Upper lobe of left lung (tissue), 4 donors: ENCODE results near the gene CD200R1L.

Source experiments
- CTCF ChIP-seq, 6 experiments: fragments of 450-650 bp in 4 of 6; fragments of 200-600 bp in 2 of 6; sonication (generic) in 2 of 6; IDR thresholded peaks; one replicate each; pipeline ENCODE4 v1.5.1; 2016 to 2019; ENCODE audit warnings: antibody characterized with exemption in 6 of 6
- EP300 ChIP-seq, 4 donors: sonication (generic); formaldehyde crosslinking; IDR thresholded peaks; one replicate each; pipeline ENCODE4 v1.5.1; 2017; ENCODE audit warnings: antibody characterized with exemption in 4 of 4, control low read depth in 2 of 4
- POLR2A ChIP-seq, 4 donors: fragments of 450-650 bp; IDR thresholded peaks; one replicate each; pipeline ENCODE4 v1.5.1; 2016 to 2017; ENCODE audit warnings: antibody characterized with exemption in 4 of 4, mild to moderate bottlenecking in 2 of 4
- POLR2AphosphoS5 ChIP-seq, 2 donors: sonication (generic); formaldehyde crosslinking; IDR thresholded peaks; one replicate each; pipeline ENCODE4 v1.5.1; 2017; ENCODE audit warnings: antibody characterized with exemption in 2 of 2

GRCh38 chr3:112829046-112829445 is 17.6 kb downstream of the CD200R1L start:
- no peak for TF ChIP-seq CTCF (IDR thresholded peaks at IDR 0.05)
- TF ChIP-seq EP300 (IDR thresholded peaks at IDR 0.05): no peak
- no peak for TF ChIP-seq POLR2A (IDR thresholded peaks at IDR 0.05)
- no peak for TF ChIP-seq POLR2AphosphoS5 (IDR thresholded peaks at IDR 0.05)
